HUES6 (cell line): ENCODE results near the gene KYAT1.
"Not testable (repeated sequence)": the region's sequence is repeated elsewhere in the genome, so short reads cannot be mapped to it uniquely, and the experiment has no call there.

Experiments used
- H3K27ac ChIP-seq: 2 replicates; pipeline ENCODE4 v1.7.0; 2013; ENCODE audit warnings: low read depth, mild to moderate bottlenecking, low read length, inconsistent platforms
- H3K27me3 ChIP-seq: 2 replicates; pipeline ENCODE4 v1.6.1; 2013; ENCODE audit warnings: low read length; ENCODE audit not compliant: control insufficient read depth, insufficient read depth
- H3K36me3 ChIP-seq: 2 replicates; pipeline ENCODE4 v1.6.1; 2013; ENCODE audit warnings: low read length; ENCODE audit not compliant: control insufficient read depth, insufficient read depth
- H3K4me1 ChIP-seq: 2 replicates; pipeline ENCODE4 v1.6.1; 2013; ENCODE audit warnings: low read length; ENCODE audit not compliant: control insufficient read depth, insufficient read depth
- H3K4me3 ChIP-seq: 2 replicates; pipeline ENCODE4 v1.5.1; 2013; ENCODE audit warnings: low read depth, low read length
- H3K9ac ChIP-seq: one replicate; pipeline ENCODE4 v1.6.1; 2013; ENCODE audit warnings: mild to moderate bottlenecking, low read length
- H3K9me3 ChIP-seq: 2 replicates; pipeline ENCODE4 v1.6.1; 2013; ENCODE audit warnings: low read depth, low read length; ENCODE audit not compliant: control insufficient read depth, insufficient read depth

KYAT1 gene

DNA sequence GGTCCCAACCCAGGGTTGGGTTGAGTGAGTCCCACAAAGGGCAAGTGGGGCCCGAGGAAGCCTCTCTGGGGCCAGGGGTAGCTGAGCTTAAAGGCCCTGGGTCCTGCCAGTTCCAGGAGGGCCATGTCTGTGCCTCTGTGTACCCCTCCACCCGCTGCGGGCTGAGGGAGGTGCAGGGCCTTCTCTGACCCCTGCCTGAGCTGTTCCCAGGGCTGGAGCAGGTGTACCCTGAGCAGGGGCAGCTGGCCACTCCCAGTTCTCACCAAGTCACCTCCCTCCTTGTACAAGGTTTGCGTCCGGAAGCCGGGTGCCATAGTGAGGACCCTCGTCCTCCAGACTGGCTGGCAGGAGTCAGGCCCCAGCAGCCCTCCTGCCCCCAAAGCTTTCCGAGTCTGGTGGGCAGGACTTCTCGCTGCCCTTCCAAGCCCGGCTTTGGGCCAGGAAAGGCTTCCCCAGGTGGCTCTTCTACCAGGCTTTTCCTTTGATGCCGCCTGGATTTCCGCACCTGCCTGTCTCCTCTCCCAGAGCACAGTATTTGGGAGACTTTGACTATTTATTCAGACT is 72.6 kb downstream of the KYAT1 start:
- Histone ChIP-seq H3K9me3 (no peaks in the 10 kb centered on the region), H3K36me3 (peaks cover 42% of the 10 kb centered on the region), H3K27me3 (no peaks in the 10 kb centered on the region), H3K27ac (no peak overlapping the region), H3K4me1 (no peaks in the 10 kb centered on the region), H3K4me3 (no peak overlapping the region), H3K9ac (no peak overlapping the region)

DNA sequence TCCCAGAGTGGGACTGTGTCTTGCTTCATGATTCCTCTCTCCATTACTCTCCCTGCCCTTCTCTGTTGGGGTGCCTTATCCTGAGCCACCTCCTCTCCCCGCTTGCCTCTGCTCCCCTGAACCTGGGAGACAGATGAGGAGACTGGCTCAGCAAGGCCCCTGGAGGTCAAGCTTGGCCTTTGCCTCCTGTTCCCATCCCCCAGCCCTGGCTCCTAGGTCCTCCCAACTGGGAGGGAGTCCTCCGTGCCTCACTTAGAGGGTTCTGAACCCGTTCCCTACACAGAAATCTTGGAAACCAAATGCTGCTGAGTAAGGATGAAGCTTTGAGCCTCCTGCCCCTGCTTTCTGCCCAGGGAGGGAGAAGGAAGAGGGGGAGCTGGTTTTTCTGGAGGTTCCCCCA is 73.2 kb downstream of the KYAT1 start:
- Histone ChIP-seq H3K9ac (no peak overlapping the region), H3K9me3 (no peaks in the 10 kb centered on the region), H3K27ac (no peak overlapping the region), H3K4me3 (no peak overlapping the region), H3K36me3 (peaks cover 48% of the 10 kb centered on the region), H3K4me1 (no peaks in the 10 kb centered on the region), H3K27me3 (no peaks in the 10 kb centered on the region)

- Histone ChIP-seq H3K27ac (no peak overlapping the region), H3K27me3 (no peaks in the 10 kb centered on the region), H3K9me3 (no peaks in the 10 kb centered on the region), H3K9ac (no peak overlapping the region), H3K36me3 (peaks cover 54% of the 10 kb centered on the region), H3K4me1 (no peaks in the 10 kb centered on the region), H3K4me3 (no peak overlapping the region)
Measured at GRCh38 chr9:128807827-128808226, 73.9 kb downstream of the KYAT1 start.

DNA sequence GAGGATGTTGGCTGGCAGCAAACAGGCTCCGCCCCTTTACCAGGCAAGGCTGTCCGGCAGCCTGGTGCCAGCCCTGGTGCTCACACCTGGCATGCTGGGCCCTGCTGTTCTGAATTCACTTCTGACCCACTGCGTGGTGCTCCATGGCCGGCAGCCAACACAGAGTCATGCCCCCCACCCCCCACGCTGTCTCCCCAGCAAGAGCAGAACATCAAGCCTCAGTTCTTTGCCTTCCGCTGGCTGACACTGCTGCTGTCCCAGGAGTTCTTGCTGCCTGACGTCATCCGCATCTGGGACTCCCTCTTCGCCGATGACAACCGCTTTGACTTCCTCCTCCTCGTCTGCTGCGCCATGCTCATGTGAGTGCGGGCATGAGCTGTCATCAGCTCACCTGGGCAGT is 76.1 kb downstream of the KYAT1 start:
- Histone ChIP-seq H3K27me3 (no peaks in the 10 kb centered on the region), H3K4me3 (no peak overlapping the region), H3K9me3 (no peaks in the 10 kb centered on the region), H3K27ac (no peak overlapping the region), H3K9ac (no peak overlapping the region), H3K36me3 (peaks cover 61% of the 10 kb centered on the region), H3K4me1 (no peaks in the 10 kb centered on the region)

- Histone ChIP-seq H3K9me3 (no peaks in the 10 kb centered on the region), H3K9ac (no peak overlapping the region), H3K27ac (no peak overlapping the region), H3K36me3 (peaks cover 71% of the 10 kb centered on the region), H3K4me3 (no peak overlapping the region), H3K27me3 (no peaks in the 10 kb centered on the region), H3K4me1 (no peaks in the 10 kb centered on the region)
Measured at GRCh38 chr9:128802482-128802881, 79.3 kb downstream of the KYAT1 start.

DNA sequence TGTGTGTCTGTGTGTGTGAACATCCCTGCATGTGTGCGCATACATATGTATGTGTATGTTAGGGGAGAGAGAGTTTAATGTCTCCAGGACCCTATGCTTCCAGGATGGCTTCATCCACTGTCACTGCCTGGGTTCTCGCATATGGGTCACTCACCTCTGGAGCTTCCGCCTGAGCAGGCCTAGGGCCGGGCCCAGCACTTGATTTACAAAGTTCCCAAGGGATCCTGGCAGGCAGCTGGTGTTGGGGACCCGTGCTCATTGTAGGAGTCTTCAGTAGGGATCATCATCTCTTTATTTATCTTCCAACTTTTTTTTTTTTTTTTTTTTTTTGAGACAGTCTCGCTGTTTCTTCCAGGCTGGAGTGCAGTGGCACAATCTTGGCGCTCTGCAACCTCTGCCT is 81.7 kb downstream of the KYAT1 start:
- no peaks in the 10 kb centered on the region for H3K9me3 ChIP-seq
- no peak overlapping the region for H3K27ac ChIP-seq
- peaks cover 56% of the 10 kb centered on the region for H3K36me3 ChIP-seq
- H3K4me3 ChIP-seq, result no peak overlapping the region
- H3K4me1 ChIP-seq, result no peaks in the 10 kb centered on the region
- H3K9ac ChIP-seq, result no peak overlapping the region
- H3K27me3 ChIP-seq, result no peaks in the 10 kb centered on the region

GRCh38 chr9:128798896-128799295 is 82.9 kb downstream of the KYAT1 start:
- Histone ChIP-seq H3K4me1 (no peaks in the 10 kb centered on the region), H3K27ac (no peak overlapping the region), H3K9me3 (no peaks in the 10 kb centered on the region), H3K27me3 (no peaks in the 10 kb centered on the region), H3K36me3 (peaks cover 60% of the 10 kb centered on the region), H3K9ac (no peak overlapping the region), H3K4me3 (no peak overlapping the region)

DNA sequence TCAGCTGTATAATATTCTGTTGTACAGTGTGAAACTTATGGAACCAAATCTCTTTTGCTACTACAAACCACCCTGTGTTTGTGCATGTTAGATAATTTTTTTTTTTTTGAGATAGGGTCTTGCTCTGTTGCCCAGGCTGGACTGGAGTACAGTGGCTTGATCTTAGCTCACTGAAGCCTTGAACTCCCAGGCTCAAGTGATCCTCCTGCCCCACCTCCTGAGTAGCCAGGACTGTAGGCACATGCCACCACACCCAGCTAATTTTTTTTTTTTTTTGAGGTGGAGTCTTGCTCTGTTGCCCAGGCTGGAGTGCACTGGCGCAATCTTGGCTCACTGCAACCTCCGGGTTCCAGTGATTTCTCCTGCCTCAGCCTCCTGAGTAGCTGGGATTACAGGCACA is 86.8 kb downstream of the KYAT1 start:
- not testable (repeated sequence) for H3K4me3 ChIP-seq
- H3K36me3 ChIP-seq, result peaks cover 70% of the 10 kb centered on the region

DNA sequence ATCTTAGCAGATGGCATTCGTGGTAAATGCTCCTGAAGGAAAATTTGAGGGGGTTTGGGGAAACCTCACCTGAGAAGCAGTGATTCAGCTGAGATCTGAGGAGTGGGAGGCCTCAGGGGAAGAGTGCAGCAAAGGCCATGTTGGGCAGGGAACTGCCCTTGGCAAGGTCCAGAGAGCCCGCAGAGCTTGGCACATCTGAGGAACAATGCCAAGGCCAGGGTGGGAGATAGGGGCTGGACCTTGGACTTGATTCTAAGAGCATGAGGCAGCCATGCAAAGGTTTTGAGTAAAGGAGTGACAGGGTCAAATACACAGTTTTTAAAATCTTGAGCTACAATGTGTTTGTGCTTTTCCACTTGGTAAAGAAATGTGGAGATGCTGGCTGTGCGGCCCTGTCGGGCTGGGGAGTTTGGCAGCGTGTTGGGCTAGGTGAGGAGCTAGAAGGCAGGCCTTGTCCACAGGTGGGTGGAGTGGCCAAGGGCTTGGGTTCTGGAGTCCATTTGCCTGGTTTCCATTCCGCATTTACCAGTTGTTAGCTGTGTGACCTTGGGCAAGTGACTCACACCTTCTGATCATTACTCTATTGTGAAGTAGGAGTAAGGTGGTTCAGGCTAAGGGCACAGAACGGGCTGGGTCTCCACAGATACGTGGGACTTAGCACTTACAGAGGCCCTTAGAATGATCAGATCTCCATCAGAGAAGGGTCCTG is 88.6 kb downstream of the KYAT1 start:
- H3K9me3 ChIP-seq, result no peaks in the 10 kb centered on the region
- H3K4me1 ChIP-seq, result peaks cover 1% of the 10 kb centered on the region; the same call in 1 of the 2 replicates
- no peaks in the 10 kb centered on the region for H3K27me3 ChIP-seq
- no peak overlapping the region for H3K9ac ChIP-seq
- H3K4me3 ChIP-seq, result no peak overlapping the region
- peaks cover 58% of the 10 kb centered on the region for H3K36me3 ChIP-seq
- H3K27ac ChIP-seq, result no peak overlapping the region

More for the DNA sequence above, 86.8 kb downstream of the KYAT1 start:
- not testable (repeated sequence) for H3K9me3 ChIP-seq, H3K27ac ChIP-seq, H3K4me1 ChIP-seq, H3K9ac ChIP-seq, H3K27me3 ChIP-seq

GRCh38 chr9:128792134-128792533 is 89.6 kb downstream of the KYAT1 start:
- Histone ChIP-seq H3K4me3 (no peak overlapping the region), H3K27ac (no peak overlapping the region), H3K9ac (no peak overlapping the region), H3K4me1 (peaks cover 5% of the 10 kb centered on the region; the same call in 1 of the 2 replicates), H3K27me3 (no peaks in the 10 kb centered on the region), H3K9me3 (no peaks in the 10 kb centered on the region), H3K36me3 (peaks cover 50% of the 10 kb centered on the region)

GRCh38 chr9:128790536-128790935 is 91.2 kb downstream of the KYAT1 start:
- Histone ChIP-seq H3K36me3 (peaks cover 45% of the 10 kb centered on the region), H3K9ac (no peak overlapping the region), H3K27me3 (no peaks in the 10 kb centered on the region), H3K27ac (no peak overlapping the region), H3K4me1 (peaks cover 5% of the 10 kb centered on the region; the same call in 1 of the 2 replicates), H3K9me3 (no peaks in the 10 kb centered on the region), H3K4me3 (no peak overlapping the region)
